Mucosa of rectum (tissue), 2 donors: ENCODE data around the gene ART3.

Source experiments
- H3K27ac ChIP-seq, 2 donors: one replicate each; pipeline ENCODE4 v1.7.0; 2013; ENCODE audit warnings: inconsistent platforms in 2 of 2, low read depth in 2 of 2, low read length in 2 of 2
- H3K27me3 ChIP-seq, 2 donors: one replicate each; pipeline ENCODE4 v1.7.0; 2013; ENCODE audit warnings: low read length in 2 of 2; ENCODE audit not compliant: control insufficient read depth in 2 of 2, insufficient read depth in 2 of 2
- H3K36me3 ChIP-seq, 2 donors: one replicate each; pipeline ENCODE4 v1.7.0; 2013; ENCODE audit warnings: low read length in 2 of 2; ENCODE audit not compliant: control insufficient read depth in 2 of 2, insufficient read depth in 2 of 2
- H3K4me1 ChIP-seq, 2 donors: one replicate each; pipeline ENCODE4 v1.7.0; 2013; ENCODE audit warnings: low read length in 2 of 2, mild to moderate bottlenecking in 1 of 2; ENCODE audit not compliant: control insufficient read depth in 2 of 2, insufficient read depth in 2 of 2
- H3K4me3 ChIP-seq, 2 donors: one replicate each; pipeline ENCODE4 v1.7.0; 2013; ENCODE audit warnings: low read length in 2 of 2
- H3K9ac ChIP-seq, 2 donors: one replicate each; pipeline ENCODE4 v1.7.0; 2013; ENCODE audit warnings: low read length in 2 of 2, low read depth in 1 of 2, mild to moderate bottlenecking in 1 of 2
- H3K9me3 ChIP-seq, 2 donors: one replicate each; pipeline ENCODE4 v1.7.0; 2013; ENCODE audit warnings: low read length in 2 of 2; ENCODE audit not compliant: control insufficient read depth in 2 of 2
- donor health status: healthy.
- donor health status: Normal muscosa, but diverticular disease.

ART3 gene

DNA sequence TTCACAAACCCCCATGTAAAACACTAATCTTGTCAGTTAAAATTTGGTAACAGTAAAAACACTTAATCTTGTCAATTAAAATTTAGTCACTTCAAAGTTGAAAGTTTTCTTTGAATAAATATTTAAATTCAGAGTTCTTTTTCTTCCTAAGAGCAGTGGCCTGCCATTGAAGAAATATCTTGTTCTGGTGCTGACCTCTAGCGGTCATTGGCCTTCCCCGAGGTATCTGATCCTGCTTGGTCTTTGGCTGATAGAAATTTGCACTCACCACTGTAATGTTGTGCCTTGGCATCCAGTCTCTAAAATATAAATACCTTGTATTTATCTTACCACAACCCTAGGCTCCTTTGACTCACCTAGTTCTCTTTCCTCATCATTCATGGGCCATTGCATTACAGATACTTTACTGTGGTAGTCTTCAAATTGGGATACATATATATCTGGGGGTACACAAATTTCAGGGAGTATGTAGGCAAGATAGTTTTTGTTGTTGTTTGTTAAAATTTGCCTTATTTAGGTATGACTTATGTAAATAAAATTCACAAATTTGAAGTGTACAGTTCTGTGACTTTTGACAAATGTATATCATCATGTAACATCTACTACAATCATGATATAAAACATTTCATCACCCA, 6.7 kb upstream of the ART3 start:
- Histone ChIP-seq H3K27ac (no peak overlapping the region), H3K27me3 (no peaks in the 10 kb centered on the region), H3K4me1 (no peaks in the 10 kb centered on the region), H3K36me3 (no peaks in the 10 kb centered on the region), H3K9me3 (no peaks in the 10 kb centered on the region), H3K4me3 (no peak overlapping the region), H3K9ac (no peak overlapping the region)

- Histone ChIP-seq H3K9me3 (no peaks in the 10 kb centered on the region), H3K27ac (no peak overlapping the region), H3K9ac (no peak overlapping the region), H3K4me3 (no peak overlapping the region), H3K4me1 (no peaks in the 10 kb centered on the region), H3K36me3 (no peaks in the 10 kb centered on the region), H3K27me3 (no peaks in the 10 kb centered on the region)
Measured at GRCh38 chr4:76072760-76073159, 1.7 kb upstream of the ART3 start.

DNA sequence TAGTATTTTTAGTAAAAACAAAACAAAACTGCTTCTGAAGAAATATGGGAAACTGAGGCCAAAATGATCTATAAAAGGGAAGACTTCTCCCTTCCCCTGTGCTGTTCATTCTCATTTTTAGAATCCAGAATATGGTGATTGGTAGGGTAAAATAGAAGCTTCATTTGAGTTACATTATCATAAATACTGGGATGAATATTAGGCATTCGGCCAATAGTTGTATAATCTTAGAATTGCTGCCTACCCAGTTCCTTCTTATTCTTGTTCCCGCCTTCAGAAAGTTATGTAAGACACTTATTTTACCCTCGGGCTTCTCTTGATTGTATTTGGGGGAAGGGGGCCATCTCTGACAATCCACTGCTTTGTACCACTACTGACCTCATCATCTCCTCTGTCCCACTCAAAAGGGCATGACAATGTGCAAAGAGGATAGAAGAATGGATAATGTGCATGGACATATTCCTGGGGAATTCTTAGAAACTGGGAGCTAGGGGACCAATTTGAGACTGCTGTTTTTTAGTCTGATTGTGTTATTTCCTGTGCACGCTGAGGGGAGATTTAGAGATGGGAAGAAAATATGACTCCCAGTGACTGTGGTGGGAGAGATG, 588 bp downstream of the ART3 start:
- Histone ChIP-seq H3K9me3 (no peaks in the 10 kb centered on the region), H3K9ac (no peak overlapping the region), H3K4me3 (no peak overlapping the region), H3K27me3 (no peaks in the 10 kb centered on the region), H3K27ac (no peak overlapping the region), H3K36me3 (no peaks in the 10 kb centered on the region), H3K4me1 (no peaks in the 10 kb centered on the region)

GRCh38 chr4:76078033-76078613, 3.6 kb downstream of the ART3 start:
- Histone ChIP-seq H3K27me3 (no peaks in the 10 kb centered on the region), H3K9ac (no peak overlapping the region), H3K9me3 (no peaks in the 10 kb centered on the region), H3K4me3 (no peak overlapping the region), H3K4me1 (no peaks in the 10 kb centered on the region), H3K36me3 (no peaks in the 10 kb centered on the region), H3K27ac (no peak overlapping the region)

GRCh38 chr4:76083386-76083988, 9.0 kb downstream of the ART3 start:
- Histone ChIP-seq H3K9me3 (no peaks in the 10 kb centered on the region), H3K27ac (no peak overlapping the region), H3K4me1 (no peaks in the 10 kb centered on the region), H3K9ac (no peak overlapping the region), H3K4me3 (no peak overlapping the region), H3K27me3 (no peaks in the 10 kb centered on the region), H3K36me3 (no peaks in the 10 kb centered on the region)

DNA sequence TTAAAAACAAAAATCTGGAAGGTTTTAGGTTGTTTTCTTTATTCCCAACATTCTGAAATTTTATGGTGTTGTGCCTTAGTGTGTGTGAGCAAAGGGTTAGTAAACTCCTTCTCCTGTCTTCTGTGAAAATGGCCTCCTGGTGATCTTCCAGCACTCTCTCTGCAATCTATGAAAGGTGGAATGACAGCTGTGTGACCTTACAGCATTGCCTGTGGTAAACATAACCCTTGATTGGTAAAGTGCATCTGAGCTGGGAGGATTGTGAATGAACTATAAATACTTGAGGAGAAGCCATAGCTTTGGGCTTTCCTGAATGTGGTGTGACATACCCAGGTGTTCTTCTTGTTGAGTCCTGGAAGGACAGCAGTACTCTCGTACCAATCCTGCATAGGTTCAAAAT, 10.0 kb downstream of the ART3 start:
- H3K36me3 ChIP-seq = no peaks in the 10 kb centered on the region
- no peaks in the 10 kb centered on the region for H3K9me3 ChIP-seq
- H3K9ac ChIP-seq = no peak overlapping the region
- H3K27me3 ChIP-seq = no peaks in the 10 kb centered on the region
- H3K27ac ChIP-seq = no peak overlapping the region
- H3K4me1 ChIP-seq = no peaks in the 10 kb centered on the region
- no peak overlapping the region for H3K4me3 ChIP-seq

GRCh38 chr4:76087007-76087769, 12.7 kb downstream of the ART3 start:
- no peaks in the 10 kb centered on the region for H3K4me1 ChIP-seq
- H3K9ac ChIP-seq = no peak overlapping the region
- no peaks in the 10 kb centered on the region for H3K9me3 ChIP-seq
- H3K27me3 ChIP-seq = no peaks in the 10 kb centered on the region
- H3K4me3 ChIP-seq = no peak overlapping the region
- no peak overlapping the region for H3K27ac ChIP-seq
- H3K36me3 ChIP-seq = no peaks in the 10 kb centered on the region

DNA sequence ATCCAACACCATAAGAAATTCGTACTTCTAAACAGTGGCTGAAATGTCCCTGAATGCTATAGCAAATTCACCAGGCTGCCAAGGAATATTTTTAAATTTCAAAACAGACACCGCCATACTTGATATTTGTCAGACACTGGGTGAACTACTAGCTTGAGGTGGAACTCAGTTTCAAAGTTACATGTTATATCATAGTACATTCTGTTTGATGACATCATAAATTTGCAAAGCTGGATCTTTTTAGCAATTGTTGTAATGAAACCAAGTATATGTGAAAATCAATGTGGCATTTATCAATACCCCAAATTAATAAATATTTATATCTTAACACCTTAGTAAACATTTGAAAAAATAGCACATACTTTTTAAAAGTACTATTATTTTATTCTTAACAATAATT, 14.2 kb downstream of the ART3 start:
- H3K36me3 ChIP-seq = no peaks in the 10 kb centered on the region
- H3K9me3 ChIP-seq = no peaks in the 10 kb centered on the region
- H3K27me3 ChIP-seq = no peaks in the 10 kb centered on the region
- no peak overlapping the region for H3K27ac ChIP-seq
- H3K9ac ChIP-seq = no peak overlapping the region
- H3K4me3 ChIP-seq = no peak overlapping the region
- H3K4me1 ChIP-seq = no peaks in the 10 kb centered on the region

- H3K9ac ChIP-seq = no peak overlapping the region
- no peaks in the 10 kb centered on the region for H3K4me1 ChIP-seq
- no peak overlapping the region for H3K27ac ChIP-seq
- no peaks in the 10 kb centered on the region for H3K27me3 ChIP-seq
- H3K36me3 ChIP-seq = no peaks in the 10 kb centered on the region
- no peaks in the 10 kb centered on the region for H3K9me3 ChIP-seq
- H3K4me3 ChIP-seq = no peak overlapping the region
Measured at GRCh38 chr4:76090241-76090691, 15.8 kb downstream of the ART3 start.

DNA sequence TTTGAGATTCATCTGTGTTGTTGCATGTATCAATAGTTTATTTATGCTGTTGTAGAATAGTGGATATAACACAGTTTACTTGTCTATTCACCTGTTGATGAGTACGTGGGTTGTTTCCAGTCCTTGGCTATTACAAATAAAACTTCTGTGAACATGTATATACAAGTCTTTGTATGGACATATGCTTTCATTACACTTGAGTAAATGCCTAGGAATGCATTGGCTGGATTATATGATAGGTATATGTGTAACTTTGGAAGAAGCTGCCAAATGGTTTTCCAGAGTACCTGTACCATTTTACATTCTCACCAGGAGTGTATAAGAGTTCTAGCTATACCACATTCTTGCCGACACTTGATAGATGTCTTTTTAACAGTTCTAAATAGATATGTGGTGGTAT, 16.5 kb downstream of the ART3 start:
- no peaks in the 10 kb centered on the region for H3K36me3 ChIP-seq
- no peaks in the 10 kb centered on the region for H3K9me3 ChIP-seq
- no peaks in the 10 kb centered on the region for H3K27me3 ChIP-seq
- no peaks in the 10 kb centered on the region for H3K4me1 ChIP-seq
- H3K4me3 ChIP-seq = no peak overlapping the region
- H3K27ac ChIP-seq = no peak overlapping the region
- no peak overlapping the region for H3K9ac ChIP-seq
